Brain pericyte (primary cell): ENCODE data around the gene KAT14.
"Not testable (repeated sequence)": the region's sequence is repeated elsewhere in the genome, so short reads cannot be mapped to it uniquely, and the experiment has no call there.

Source experiments
- DNase-seq: peaks from one replicate; pipeline ENCODE4 v3.0.0-alpha.2; 2012; ENCODE audit warnings: low read depth, low spot score

KAT14 gene

DNA sequence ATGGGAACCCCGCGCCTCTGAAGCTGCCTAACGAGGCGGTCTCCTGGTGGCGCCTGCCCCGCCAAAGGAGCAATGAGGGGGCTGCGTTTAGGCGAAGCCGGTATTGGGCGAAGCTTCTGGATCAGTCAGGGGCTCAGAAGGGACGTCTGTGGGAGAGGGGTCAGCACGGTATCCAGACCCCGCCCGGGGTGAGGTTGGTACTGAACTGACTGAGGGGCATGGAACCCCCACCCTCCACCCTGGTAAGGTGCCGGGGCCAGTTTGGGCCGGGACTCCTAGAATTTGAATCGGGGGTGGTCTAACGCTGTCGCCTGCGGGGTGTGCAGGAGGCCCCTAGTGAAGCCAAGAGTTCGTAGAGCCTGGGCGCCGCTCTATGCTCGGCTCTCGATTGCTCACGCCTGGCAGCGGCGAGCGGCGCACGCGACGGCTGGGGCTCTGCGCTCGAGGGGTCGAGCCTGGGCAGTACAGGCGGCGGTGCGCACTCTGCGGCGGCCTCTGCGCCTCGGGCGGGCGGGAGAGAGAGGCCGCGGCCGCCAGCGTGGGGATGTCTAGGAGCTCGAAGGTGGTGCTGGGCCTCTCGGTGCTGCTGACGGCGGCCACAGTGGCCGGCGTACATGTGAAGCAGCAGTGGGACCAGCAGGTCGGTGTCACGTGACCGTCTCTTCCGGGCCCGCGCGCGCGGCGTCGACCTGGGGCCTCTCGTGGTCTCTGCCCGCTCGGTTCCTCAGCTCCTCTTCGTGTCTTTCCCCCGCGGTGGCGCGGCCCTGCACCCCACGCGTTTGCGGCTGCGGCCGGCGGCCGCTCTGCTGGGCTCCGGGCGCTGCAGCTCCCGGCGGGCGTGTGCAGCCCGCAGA is at the start of gene KAT14, which contains the start of gene PET117:
KAT14 (plus strand) TSS at position 452 of the 854 bp plus-strand sequence. CDS start 4,798 bp downstream, outside the sequence.
PET117 (plus strand) TSS at position 452 of the 854 bp plus-strand sequence; CDS start at position 545, 93 bp downstream.
- DNase-seq: peak; percentile 78

GRCh38 chr20:18088298-18088697 is 49.4 kb upstream of the KAT14 start:
- not testable (repeated sequence) for DNase-seq

GRCh38 chr20:18088841-18089240 is 48.8 kb upstream of the KAT14 start:
- not testable (repeated sequence) for DNase-seq

- no peak for DNase-seq
Measured at GRCh38 chr20:18090044-18090443, 47.6 kb upstream of the KAT14 start.

GRCh38 chr20:18090477-18090876 is 47.2 kb upstream of the KAT14 start:
- no peak for DNase-seq

- DNase-seq: no peak
Measured at GRCh38 chr20:18091623-18092022, 46.0 kb upstream of the KAT14 start.

DNA sequence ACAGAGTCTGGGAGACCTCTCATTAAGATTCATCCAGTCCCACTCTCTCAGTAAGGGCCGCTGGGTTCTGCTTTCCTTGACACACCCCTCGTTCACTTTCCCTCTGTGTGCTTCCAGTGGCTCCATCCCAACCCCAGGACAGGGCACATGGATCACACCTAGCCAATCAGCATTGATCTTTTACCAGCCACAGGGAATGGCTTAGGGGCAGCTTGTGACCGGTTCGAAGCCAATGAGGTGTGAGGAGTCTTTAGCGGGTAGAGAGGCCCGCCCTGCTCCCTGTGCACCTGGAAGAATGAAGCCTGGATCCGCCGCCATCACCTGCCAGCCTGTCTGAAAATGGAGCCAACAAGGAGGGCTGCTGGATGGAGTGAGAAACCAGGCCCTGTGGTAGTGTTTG is 44.8 kb upstream of the KAT14 start:
- no peak for DNase-seq

- DNase-seq: no peak
Measured at GRCh38 chr20:18093388-18093787, 44.3 kb upstream of the KAT14 start.

DNA sequence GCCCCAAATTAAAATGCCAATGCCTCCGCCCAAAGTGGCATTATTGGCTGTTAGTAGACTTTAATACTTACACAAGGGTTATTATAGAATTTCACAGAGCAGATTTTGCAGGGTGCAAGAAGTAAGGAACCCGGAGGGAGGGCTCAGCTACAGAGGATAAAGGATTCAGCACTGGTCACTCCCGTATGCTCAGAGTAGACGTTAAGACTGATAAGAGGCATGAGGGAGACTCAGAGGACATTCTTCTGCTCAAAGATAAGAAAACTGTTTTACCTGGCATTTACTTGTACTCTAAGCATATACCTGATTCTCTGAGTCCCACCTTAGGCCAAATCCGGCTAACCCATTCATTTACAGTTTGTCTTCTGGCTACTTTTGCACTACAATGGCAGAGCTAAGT is 43.5 kb upstream of the KAT14 start:
- no peak for DNase-seq

- DNase-seq: not testable (repeated sequence)
Measured at GRCh38 chr20:18100569-18100968, 37.1 kb upstream of the KAT14 start.

GRCh38 chr20:18101125-18101810 is 36.4 kb upstream of the KAT14 start:
- DNase-seq: no peak

GRCh38 chr20:18103497-18103896 is 34.2 kb upstream of the KAT14 start:
- DNase-seq: no peak

DNA sequence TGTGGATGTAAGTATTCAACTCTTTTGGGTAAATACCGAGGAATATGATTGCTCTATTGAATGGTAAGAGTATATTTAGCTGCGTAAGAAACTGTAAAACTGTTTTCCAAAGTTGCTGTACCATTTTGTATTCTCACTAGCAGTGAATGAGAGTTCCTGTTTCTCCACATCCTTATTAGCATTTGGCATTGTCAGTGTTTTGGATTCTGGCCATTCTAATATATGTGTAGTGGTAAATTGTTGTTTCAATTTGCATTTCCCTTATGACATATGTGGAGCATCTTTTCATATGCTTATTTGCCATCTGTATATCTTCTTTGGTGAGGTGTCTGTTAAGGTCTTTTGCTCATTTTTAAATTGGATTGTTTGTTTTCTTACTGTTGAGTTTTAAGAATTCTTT is 29.3 kb upstream of the KAT14 start:
- no peak for DNase-seq

DNA sequence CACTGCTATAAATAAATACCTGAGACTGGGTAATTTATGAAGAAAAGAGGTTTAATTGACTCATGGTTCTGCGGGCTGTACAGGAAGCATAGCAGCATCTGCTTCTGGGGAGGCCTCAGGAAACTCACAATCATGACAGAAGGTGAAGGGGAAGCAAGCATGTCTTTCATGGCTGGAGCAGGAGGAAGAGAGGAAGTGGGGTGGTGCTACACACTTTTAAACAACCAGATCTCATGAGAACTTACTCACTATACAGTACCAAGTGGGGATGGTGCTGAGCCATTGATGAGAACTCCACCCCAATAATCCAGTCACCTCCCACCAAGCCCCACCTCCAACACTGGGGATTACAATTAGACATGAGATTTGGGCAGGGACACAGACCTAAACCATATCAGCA is 9.1 kb upstream of the KAT14 start:
- not testable (repeated sequence) for DNase-seq

DNA sequence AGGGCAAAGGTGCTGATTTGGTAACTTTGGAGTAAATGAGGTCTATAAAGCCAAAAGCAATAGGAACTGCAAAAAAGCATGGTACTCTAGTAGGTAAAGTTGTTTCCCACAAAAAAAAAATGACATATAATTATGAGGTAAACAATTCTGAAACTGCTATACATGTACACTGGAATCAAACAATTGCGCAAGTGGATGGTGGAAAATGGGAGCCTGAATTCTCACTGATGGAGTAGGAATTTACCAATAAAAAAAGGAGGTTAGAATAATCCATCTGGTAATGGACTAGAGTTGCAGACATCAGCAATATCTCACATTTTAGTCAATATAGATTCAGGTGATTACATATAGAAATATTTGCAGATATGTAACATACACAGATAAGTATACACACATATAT is 5.0 kb upstream of the KAT14 start:
- DNase-seq: no peak

GRCh38 chr20:18133962-18134361 is 3.7 kb upstream of the KAT14 start:
- no peak for DNase-seq

DNA sequence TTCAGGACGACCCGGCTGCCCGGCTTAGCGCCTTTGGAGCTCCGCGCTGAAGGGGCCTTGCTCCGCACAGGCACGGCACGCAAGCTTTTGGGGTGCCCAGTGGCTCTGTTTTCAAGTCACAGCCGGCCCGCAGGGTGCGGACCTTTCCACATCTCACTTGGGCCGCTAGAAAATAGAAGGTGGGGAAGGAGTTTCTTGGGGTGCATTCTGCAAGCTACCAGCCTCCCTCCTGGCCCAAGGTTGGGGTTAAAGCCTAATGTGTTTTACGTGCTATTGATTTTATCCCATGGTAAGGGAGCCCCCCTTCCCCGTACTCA is 561 bp downstream of the KAT14 start:
- DNase-seq: no peak

GRCh38 chr20:18138639-18139583 is 1.2 kb downstream of the KAT14 start:
- no peak for DNase-seq

- no peak for DNase-seq
Measured at GRCh38 chr20:18139832-18140231, 2.2 kb downstream of the KAT14 start.

DNA sequence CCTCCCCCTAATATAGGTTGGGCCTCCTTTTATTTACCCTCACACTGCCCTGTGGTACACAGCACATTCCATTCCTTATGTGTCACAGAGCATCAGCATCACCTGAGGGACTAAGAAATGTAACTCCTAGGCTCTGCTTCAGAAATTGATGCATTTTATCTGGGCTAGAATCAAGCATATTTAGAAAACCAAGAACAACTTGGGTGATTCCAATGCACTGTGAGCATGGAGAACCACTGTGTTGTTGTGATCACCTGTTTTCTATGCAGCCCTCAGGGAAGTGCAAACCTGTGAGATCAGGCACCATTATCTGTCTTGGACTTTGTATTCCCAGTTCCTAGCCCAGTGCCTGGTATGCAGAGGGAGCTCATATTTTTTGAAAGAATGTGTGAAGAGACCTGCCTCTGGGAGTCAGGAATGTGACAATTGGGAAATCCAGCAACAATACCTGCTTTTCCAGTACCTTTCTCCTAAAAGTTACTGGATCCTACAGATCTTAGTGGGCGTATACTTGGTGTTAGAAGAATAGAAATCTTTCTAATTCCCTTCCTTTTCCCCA is 7.0 kb downstream of the KAT14 start:
- no peak for DNase-seq

DNA sequence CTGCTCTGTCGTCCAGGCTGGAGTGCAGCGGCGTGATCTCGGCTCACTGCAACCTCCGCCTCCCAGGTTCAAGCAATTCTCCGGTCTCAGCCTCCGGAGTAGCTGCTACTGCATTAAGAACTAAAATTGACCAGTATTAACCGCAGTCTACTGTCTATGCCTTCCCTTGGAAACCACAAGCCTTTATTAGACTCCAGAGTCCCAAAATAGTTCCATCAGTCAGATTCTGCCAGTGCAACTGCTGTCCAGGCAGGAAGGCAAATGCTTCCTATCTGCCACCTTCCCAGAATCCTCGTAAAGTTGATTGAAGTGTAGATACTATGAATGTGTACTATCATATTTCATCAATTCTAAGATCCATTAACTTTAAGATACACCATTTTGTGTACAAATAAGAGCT is 16.7 kb downstream of the KAT14 start:
- no peak for DNase-seq

DNA sequence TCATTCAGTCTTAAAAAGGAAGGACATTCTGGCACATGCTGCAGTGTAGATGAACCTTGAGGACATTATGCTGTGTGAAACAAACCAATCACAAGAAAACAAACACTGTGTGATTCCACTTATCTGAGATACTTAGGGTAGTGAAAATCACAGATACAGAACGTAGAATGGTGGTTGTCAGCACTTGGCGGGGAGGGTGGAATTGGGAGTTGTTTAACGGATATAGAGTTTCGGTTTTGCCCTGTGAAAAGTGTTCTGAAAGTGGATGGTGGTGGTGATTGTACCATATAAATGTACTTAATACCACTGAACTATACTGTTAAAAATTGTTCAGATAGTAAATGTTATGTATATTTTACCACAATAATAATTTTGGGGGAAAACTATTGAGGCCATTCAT is 18.4 kb downstream of the KAT14 start:
- DNase-seq: no peak
